OCI-LY1 (cell line): ENCODE data around the gene PLEKHH2.

ENCODE experiments used
- EZH2 ChIP-seq: fragments of 200-600 bp; sonication (generic), shearing (Covaris generic); IDR thresholded peaks from 2 replicates; pipeline ENCODE4 v1.8.0; 2017; ENCODE audit warnings: borderline replicate concordance, mixed run types, mild to moderate bottlenecking, antibody characterized with exemption, low read length, moderate library complexity, mixed read lengths
- TF ChIP-seq, protein P1 (sequence below): fragments of 200-600 bp; sonication (generic), shearing (Covaris generic); IDR thresholded peaks from 2 replicates; pipeline ENCODE4 v1.5.1; 2017; ENCODE audit warnings: mild to moderate bottlenecking, antibody characterized with exemption, low read length, moderate library complexity, mixed read lengths

DNA sequence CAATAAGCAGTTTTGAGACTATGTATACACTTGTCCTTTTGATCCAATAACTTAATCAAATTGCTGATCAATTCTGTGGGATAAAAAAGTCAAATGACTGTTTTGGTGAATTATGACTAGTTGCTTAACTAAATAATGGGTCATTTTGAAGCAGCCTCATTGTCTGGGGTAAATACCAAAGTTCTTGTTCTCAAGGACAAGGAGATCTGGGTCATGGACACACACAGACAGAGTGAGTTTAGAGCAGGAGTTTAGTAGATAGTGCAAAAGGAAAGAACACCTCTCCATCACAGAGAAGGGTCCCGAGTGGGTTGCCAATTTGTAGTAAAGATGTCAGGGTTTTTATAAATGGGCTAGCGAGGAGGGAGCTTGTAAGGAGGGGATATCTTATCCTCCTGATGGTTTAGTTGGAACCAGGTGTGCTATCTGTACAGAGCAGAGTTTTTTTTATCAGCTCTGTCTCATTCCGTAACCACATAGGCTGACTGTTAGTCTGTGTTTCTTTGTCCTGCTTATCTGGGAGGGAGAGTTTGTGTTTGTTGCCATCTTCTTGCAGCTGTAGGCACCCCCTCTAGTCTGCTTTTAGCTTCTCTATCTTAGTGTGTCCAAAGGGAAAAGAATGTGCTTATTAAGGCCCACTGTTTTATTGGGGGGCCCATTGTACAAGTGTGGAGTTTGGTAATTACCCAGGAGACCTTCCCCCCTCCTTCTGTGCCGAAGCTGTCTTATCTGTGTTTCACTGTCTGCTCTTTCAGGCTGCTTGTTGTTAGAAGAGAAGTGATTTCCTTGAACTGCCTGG, 87.9 kb downstream of the PLEKHH2 start:
- TF ChIP-seq, protein P1, sequence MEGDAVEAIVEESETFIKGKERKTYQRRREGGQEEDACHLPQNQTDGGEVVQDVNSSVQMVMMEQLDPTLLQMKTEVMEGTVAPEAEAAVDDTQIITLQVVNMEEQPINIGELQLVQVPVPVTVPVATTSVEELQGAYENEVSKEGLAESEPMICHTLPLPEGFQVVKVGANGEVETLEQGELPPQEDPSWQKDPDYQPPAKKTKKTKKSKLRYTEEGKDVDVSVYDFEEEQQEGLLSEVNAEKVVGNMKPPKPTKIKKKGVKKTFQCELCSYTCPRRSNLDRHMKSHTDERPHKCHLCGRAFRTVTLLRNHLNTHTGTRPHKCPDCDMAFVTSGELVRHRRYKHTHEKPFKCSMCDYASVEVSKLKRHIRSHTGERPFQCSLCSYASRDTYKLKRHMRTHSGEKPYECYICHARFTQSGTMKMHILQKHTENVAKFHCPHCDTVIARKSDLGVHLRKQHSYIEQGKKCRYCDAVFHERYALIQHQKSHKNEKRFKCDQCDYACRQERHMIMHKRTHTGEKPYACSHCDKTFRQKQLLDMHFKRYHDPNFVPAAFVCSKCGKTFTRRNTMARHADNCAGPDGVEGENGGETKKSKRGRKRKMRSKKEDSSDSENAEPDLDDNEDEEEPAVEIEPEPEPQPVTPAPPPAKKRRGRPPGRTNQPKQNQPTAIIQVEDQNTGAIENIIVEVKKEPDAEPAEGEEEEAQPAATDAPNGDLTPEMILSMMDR = no peak
- TF ChIP-seq EZH2 = no peak
